HG03520 (cell line): ENCODE data around the gene OTUB1.
A peak's percentile ranks its signal among the peaks of the same experiment; 100 is the strongest.

Source experiments
- ATAC-seq: cut with Tn5 transposase; IDR thresholded peaks from one replicate; pipeline ENCODE4 v1.9.1; 2021; ENCODE audit warnings: mild to moderate bottlenecking, moderate library complexity; ENCODE audit not compliant: unreplicated experiment

Gene OTUB1

GRCh38 chr11:63974259-63975143 is 11.7 kb upstream of the OTUB1 start, which contains the start of gene COX8A:
TSS of gene COX8A (plus strand) at chr11:63974620. CDS start at chr11:63974681, 61 bp downstream.
- peak; percentile 94 for ATAC-seq

GRCh38 chr11:63978551-63979239 is 7.5 kb upstream of the OTUB1 start:
- ATAC-seq, result no peak

- no peak for ATAC-seq
Measured at GRCh38 chr11:63979426-63979825, 6.8 kb upstream of the OTUB1 start.

- ATAC-seq, result peak; percentile 36
Measured at GRCh38 chr11:63985812-63986155, 454 bp upstream of the OTUB1 start.

GRCh38 chr11:63986932-63987513 is 785 bp downstream of the OTUB1 start:
- no peak for ATAC-seq

- no peak for ATAC-seq
Measured at GRCh38 chr11:63991558-63991957, 5.3 kb downstream of the OTUB1 start.

GRCh38 chr11:63993100-63993499 is 6.9 kb downstream of the OTUB1 start:
- ATAC-seq, result no peak

GRCh38 chr11:63993993-63994392 is 7.8 kb downstream of the OTUB1 start:
- no peak for ATAC-seq

GRCh38 chr11:63996512-63996911 is 10.3 kb downstream of the OTUB1 start:
- no peak for ATAC-seq

GRCh38 chr11:63997104-63997700 is 11.0 kb downstream of the OTUB1 start:
- ATAC-seq, result no peak

GRCh38 chr11:63997801-63998337 is 11.6 kb downstream of the OTUB1 start:
- no peak for ATAC-seq

- ATAC-seq, result no peak
Measured at GRCh38 chr11:63998558-63999348, 12.5 kb downstream of the OTUB1 start.

- no peak for ATAC-seq
Measured at GRCh38 chr11:63999349-64000025, 13.2 kb downstream of the OTUB1 start.

GRCh38 chr11:64000026-64000739 is 13.9 kb downstream of the OTUB1 start:
- ATAC-seq, result peak; percentile 54

- ATAC-seq, result no peak
Measured at GRCh38 chr11:64000740-64001483, 14.7 kb downstream of the OTUB1 start.

- ATAC-seq, result no peak
Measured at GRCh38 chr11:64001484-64002420, 15.5 kb downstream of the OTUB1 start.
